Activated T-cell treated with anti-CD3 and anti-CD28 coated beads for 48 hours (primary cell): ENCODE results near the gene ABCA2.

Experiments used
- DNase-seq: peaks from one replicate; pipeline ENCODE4 v3.0.0-alpha.2; 2020; ENCODE audit warnings: low read depth

ABCA2 gene

GRCh38 chr9:136997830-136998234, 30.2 kb downstream of the ABCA2 start:
- DNase-seq, result no peak

- DNase-seq, result no peak
These were observed 30.7 kb downstream of the ABCA2 start for GRCh38 chr9:136997371-136997770.

GRCh38 chr9:136996361-136997292, 31.4 kb downstream of the ABCA2 start, which contains the start of gene CLIC3:
Gene CLIC3, minus strand, starts transcription at chr9:136996568. Its CDS starts 25 bp downstream, at chr9:136996543.
- DNase-seq, result peak; percentile 31

- no peak for DNase-seq
These were observed 32.2 kb downstream of the ABCA2 start for GRCh38 chr9:136995772-136996311.

- DNase-seq, result no peak
These were observed 32.7 kb downstream of the ABCA2 start for GRCh38 chr9:136995362-136995761.

GRCh38 chr9:136994888-136995230, 33.2 kb downstream of the ABCA2 start:
- DNase-seq, result no peak

GRCh38 chr9:136994180-136994887, 33.7 kb downstream of the ABCA2 start:
- DNase-seq, result no peak

- no peak for DNase-seq
These were observed 35.1 kb downstream of the ABCA2 start for GRCh38 chr9:136992819-136993369.

GRCh38 chr9:136991993-136992818, 35.8 kb downstream of the ABCA2 start, which contains the start of gene PAXX:
Gene PAXX, plus strand, starts transcription at chr9:136992422. Its CDS starts 22 bp downstream, at chr9:136992444.
- DNase-seq, result peak; percentile 97

- no peak for DNase-seq
These were observed 37.7 kb downstream of the ABCA2 start for GRCh38 chr9:136990242-136990911.

- DNase-seq, result no peak
These were observed 39.2 kb downstream of the ABCA2 start for GRCh38 chr9:136988872-136989271.

GRCh38 chr9:136985853-136986252, 42.2 kb downstream of the ABCA2 start:
- DNase-seq, result no peak

GRCh38 chr9:136985027-136985602, 42.9 kb downstream of the ABCA2 start:
- DNase-seq, result no peak

- no peak for DNase-seq
These were observed 43.5 kb downstream of the ABCA2 start for GRCh38 chr9:136984464-136985026.

GRCh38 chr9:136983656-136984314, 44.3 kb downstream of the ABCA2 start:
- DNase-seq, result no peak

GRCh38 chr9:136983167-136983566, 44.9 kb downstream of the ABCA2 start:
- no peak for DNase-seq

GRCh38 chr9:136982232-136983051, 45.6 kb downstream of the ABCA2 start, which contains the start of gene LCNL1:
Gene LCNL1, plus strand, starts transcription at chr9:136982993. Its CDS starts 594 bp downstream, at chr9:136983587.
- DNase-seq, result no peak

GRCh38 chr9:136981588-136982231, 46.3 kb downstream of the ABCA2 start:
- DNase-seq, result no peak
